K562 (cell line): ENCODE measurements around the gene COX5A. TPM values are rescaled to one million over a fixed set of nuclear protein-coding genes. Genes with fewer than 3 reads are reported as not detected.
"Not testable (repeated sequence)": the region's sequence is repeated elsewhere in the genome, so short reads cannot be mapped to it uniquely, and the experiment has no call there.

Source experiments
- ATAC-seq: fragments of 200-7000 bp; cut with Tn5 transposase; 3 replicates; pipeline ENCODE4 v1.9.1; 2020; ENCODE audit warnings: moderate library complexity
- BruUV-seq: library from RNA; stranded (reverse); fragments of 400-500 nt; replicated peaks from 2 replicates; lab custom pipeline; 2021; lab: Mats Ljungman, UMichigan
- CTCF ChIA-PET: fragments of 300-600 bp; formaldehyde crosslinking; extraction: SDS; loops from one replicate; lab custom pipeline; 2021; ENCODE audit warnings: low intra/inter-chr PET ratio; lab: Yijun Ruan, JAX
- POLR2A ChIA-PET: fragments of 300-600, 350-650 bp; sonication (Branson Sonifier 250); formaldehyde crosslinking; extraction: SDS; loops from one replicate; lab custom pipeline; 2021; ENCODE audit warnings: antibody characterized with exemption, inconsistent platforms; lab: Yijun Ruan, JAX
- DNase-seq, 4 experiments: peaks; one replicate each; pipeline versions ENCODE4 v3.0.0 to v3.0.0-alpha.2; 2011 to 2018; ENCODE audit warnings: low spot score in 3 of 4, mixed read lengths in 3 of 4; ENCODE audit errors: extremely low read depth in 1 of 4
- FAIRE-seq: peaks from 2 replicates; lab custom pipeline; 2011; peaks lifted over from hg19 to GRCh38; lab: Jason Lieb, UNC
- H2AFZ ChIP-seq: 2 replicates; pipeline ENCODE4 v1.6.0; 2011; ENCODE audit warnings: low read depth, low read length, control low read depth, inconsistent platforms
- H3K27ac ChIP-seq: fragments of 200-600 bp; 3 replicates; pipeline ENCODE4 v1.8.0; 2011; ENCODE audit warnings: low read depth, mild to moderate bottlenecking, control low read depth, inconsistent platforms, low read length, moderate library complexity, mixed read lengths; ENCODE audit errors: extremely low read depth
- H3K27me3 ChIP-seq, 2 experiments: fragments of 300-600 bp in 1 of 2; 2 replicates in 1 of 2; 3 replicates in 1 of 2; pipeline versions ENCODE4 v1.6.0 to v1.8.0; 2011; ENCODE audit warnings: inconsistent platforms in 2 of 2, low read length in 2 of 2, mild to moderate bottlenecking in 1 of 2, mixed read lengths in 1 of 2, moderate library complexity in 1 of 2; ENCODE audit not compliant: control insufficient read depth in 2 of 2, insufficient read depth in 2 of 2
- H3K36me3 ChIP-seq: fragments of 300-600 bp; 3 replicates; pipeline ENCODE4 v1.8.0; 2011; ENCODE audit warnings: mild to moderate bottlenecking, low read length, inconsistent platforms; ENCODE audit not compliant: control insufficient read depth, insufficient read depth
- H3K4me1 ChIP-seq, 2 experiments: fragments of 200-600 bp in 1 of 2; replicated peaks in 1 of 2; 2 replicates in 1 of 2; 3 replicates in 1 of 2; pipeline versions ENCODE4 v1.5.1 to v1.8.0; 2011; ENCODE audit warnings: inconsistent platforms in 2 of 2, low read length in 2 of 2, mild to moderate bottlenecking in 1 of 2, mixed read lengths in 1 of 2, moderate library complexity in 1 of 2; ENCODE audit not compliant: control insufficient read depth in 2 of 2, insufficient read depth in 2 of 2
- H3K4me2 ChIP-seq: 2 replicates; pipeline ENCODE4 v1.6.1; 2011; ENCODE audit warnings: low read length, control low read depth, inconsistent platforms, mixed read lengths; ENCODE audit not compliant: insufficient read depth
- H3K4me3 ChIP-seq: fragments of 200-600 bp; sonication (generic), shearing (Covaris generic); 2 replicates; pipeline ENCODE4 v1.5.1; 2016; ENCODE audit warnings: control low read depth, inconsistent platforms
- H3K79me2 ChIP-seq: fragments of 200-600 bp; 3 replicates; pipeline ENCODE4 v1.8.0; 2011; ENCODE audit warnings: low read length, inconsistent platforms; ENCODE audit not compliant: control insufficient read depth, insufficient read depth
- H3K9ac ChIP-seq, 2 experiments: 2 replicates each; pipeline versions ENCODE4 v1.6.0 to v1.6.1; 2011; ENCODE audit warnings: low read depth in 2 of 2, low read length in 2 of 2, control low read depth in 1 of 2, inconsistent platforms in 1 of 2, mild to moderate bottlenecking in 1 of 2, mixed read lengths in 1 of 2; ENCODE audit not compliant: insufficient read depth in 1 of 2
- H3K9me1 ChIP-seq: one replicate; pipeline ENCODE4 v1.6.0; 2011; ENCODE audit warnings: inconsistent platforms, mild to moderate bottlenecking, low read length, moderate library complexity; ENCODE audit not compliant: control insufficient read depth, insufficient read depth
- H3K9me3 ChIP-seq: replicated peaks from 2 replicates; pipeline ENCODE4 v1.5.1; 2011; ENCODE audit warnings: low read depth, low read length, inconsistent platforms; ENCODE audit not compliant: control insufficient read depth, insufficient read depth
- H4K20me1 ChIP-seq: replicated peaks from 2 replicates; pipeline ENCODE4 v1.6.1; 2011; ENCODE audit warnings: low read length, inconsistent platforms, mixed read lengths; ENCODE audit not compliant: control insufficient read depth, insufficient read depth
- DPF2 ChIP-seq: fragments of 450-650 bp; IDR thresholded peaks from 2 replicates; pipeline ENCODE4 v1.6.1; 2016
- SMARCA4 ChIP-seq: fragments of 450-650 bp; IDR thresholded peaks from 2 replicates; pipeline ENCODE4 v1.6.1; 2016
- SMARCE1 ChIP-seq: fragments of 450-650 bp; IDR thresholded peaks from 2 replicates; pipeline ENCODE4 v1.7.1; 2016; ENCODE audit warnings: mild to moderate bottlenecking
- SOX6 ChIP-seq: fragments of 450-650 bp; IDR thresholded peaks from 2 replicates; pipeline ENCODE4 v1.6.1; 2014; ENCODE audit warnings: mild to moderate bottlenecking
- WGBS: fragments of 100-300 bp; shearing (Covaris generic); methylation state at CpG from one replicate; pipeline ENCODE4 v1.1.6; 2016; ENCODE audit warnings: low coverage, mixed read lengths; ENCODE audit not compliant: insufficient coverage; ENCODE audit errors: missing lambda C conversion rate; 5-methylcytosine and 5-hydroxymethylcytosine counted together
- in situ Hi-C: fragments of 300-500 bp; cut with MboI; formaldehyde crosslinking; loops from 4 replicates; pipeline ENCODE4 v1.15.0; 2018; ENCODE audit warnings: inconsistent platforms, mixed read lengths
- intact Hi-C: fragments of 100-400 bp; cut with micrococcal nuclease; formaldehyde crosslinking; loops from 2 replicates; pipeline ENCODE4 v1.14.2; 2022
- polyA plus RNA-seq, 8 experiments: library from polyadenylated mRNA; depleted of rRNA in 4 of 8; stranded (reverse) in 5 of 8; unstranded in 3 of 8; fragments of >200 nt; fragmentation: Nextera tagmentation in 2 of 8; fragmentation: Illumina TruSeq in 1 of 8; extraction: Ambion mirVana in 2 of 8; extraction: Trizol in 1 of 8; gene quantifications; 2 replicates each; pipeline versions ENCODE4 v1.2.1 to v1.2.3, GENCODE V29; 2011 to 2014; ENCODE audit warnings: inconsistent platforms in 1 of 8, missing spikeins in 1 of 8
- total RNA-seq, 7 experiments: library from RNA; depleted of rRNA in 6 of 7; stranded (reverse); fragments of >200 nt in 6 of 7; fragmentation: Illumina TruSeq in 2 of 7; extraction: Trizol in 2 of 7; gene quantifications; 2 replicates each; pipeline versions ENCODE4 v1.2.1 to v1.2.3, GENCODE V29; 2011 to 2021; ENCODE audit warnings: low replicate concordance in 1 of 7
- TF ChIP-seq, protein P1 (sequence below), 2 experiments: fragments of 450-650 bp; conservative IDR thresholded peaks; 2 replicates each; pipeline ENCODE4 v1.6.1; 2017; ENCODE audit warnings: mild to moderate bottlenecking in 2 of 2, moderate library complexity in 2 of 2
- TF ChIP-seq, protein P2 (sequence below): fragments of 450-650 bp; formaldehyde crosslinking; IDR thresholded peaks from 2 replicates; pipeline ENCODE4 v1.4.0; 2022; ENCODE audit warnings: missing genetic modification characterization

COX5A gene
- total and polyA plus RNA-seq, 9 of the 15 experiments (the other 6 are each of a cell fraction or from before 2014, with no cell fraction given): 86.8 to 553 (median 371) TPM

DNA sequence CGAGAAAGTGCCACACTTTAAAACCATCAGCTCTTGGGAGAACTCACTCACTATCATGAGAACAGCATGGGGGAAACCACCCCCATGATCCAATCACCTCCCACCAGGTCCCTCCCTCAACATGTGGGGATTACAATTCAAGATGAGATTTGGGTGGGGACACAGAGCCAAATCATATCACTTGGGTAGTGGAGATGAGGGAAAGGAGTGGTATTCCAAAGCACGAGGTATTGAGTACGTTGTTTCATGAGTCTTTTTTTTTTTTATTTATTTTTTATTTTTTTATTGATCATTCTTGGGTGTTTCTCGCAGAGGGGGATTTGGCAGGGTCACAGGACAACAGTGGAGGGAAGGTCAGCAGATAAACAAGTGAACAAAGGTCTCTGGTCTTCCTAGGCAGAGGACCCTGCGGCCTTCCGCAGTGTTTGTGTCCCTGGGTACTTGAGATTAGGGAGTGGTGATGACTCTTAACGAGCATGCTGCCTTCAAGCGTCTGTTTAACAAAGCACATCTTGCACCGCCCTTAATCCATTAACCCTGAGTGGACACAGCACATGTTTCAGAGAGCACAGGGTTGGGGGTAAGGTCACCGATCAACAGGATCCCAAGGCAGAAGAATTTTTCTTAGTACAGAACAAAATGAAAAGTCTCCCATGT, 50.2 kb downstream of the COX5A start:
- in situ Hi-C loops, H4K20me1 ChIP-seq, H3K9me3 ChIP-seq, BruUV-seq, intact Hi-C loops, DNase-seq, H3K4me3 ChIP-seq, H3K4me2 ChIP-seq, H3K27me3 ChIP-seq, H3K9me1 ChIP-seq, FAIRE-seq, H3K9ac ChIP-seq: not testable (repeated sequence)
- Histone ChIP-seq H3K4me1 (peaks cover 23 to 33% of the 10 kb centered on the region in 2 experiments; a peak in 4 of 5 replicates), H3K79me2 (peaks cover 24% of the 10 kb centered on the region), H3K27ac (peak overlapping the region; percentile 60; the same call in 1 of the 3 replicates), H2AFZ (peak overlapping the region; percentile 37), H3K36me3 (peaks cover 18% of the 10 kb centered on the region; the same call in 2 of the 3 replicates)
- ChIA-PET POLR2A (interaction anchor here (0.6 to 1.2 kb wide), 2 partner anchors 14 to 1448 kb away, joined by 3 read pairs; no protein-coding TSS in a partner anchor), CTCF (interaction anchor here (0.7 kb wide), 1 partner anchor 11 kb away, joined by 3 read pairs; no protein-coding TSS in a partner anchor)
- ATAC-seq: 0 out of 3 replicates have a peak, but pooled peaks have one; percentile 5
- WGBS: 17% methylated on average over 5 of the region's 10 CpGs
- TF ChIP-seq, protein P1, sequence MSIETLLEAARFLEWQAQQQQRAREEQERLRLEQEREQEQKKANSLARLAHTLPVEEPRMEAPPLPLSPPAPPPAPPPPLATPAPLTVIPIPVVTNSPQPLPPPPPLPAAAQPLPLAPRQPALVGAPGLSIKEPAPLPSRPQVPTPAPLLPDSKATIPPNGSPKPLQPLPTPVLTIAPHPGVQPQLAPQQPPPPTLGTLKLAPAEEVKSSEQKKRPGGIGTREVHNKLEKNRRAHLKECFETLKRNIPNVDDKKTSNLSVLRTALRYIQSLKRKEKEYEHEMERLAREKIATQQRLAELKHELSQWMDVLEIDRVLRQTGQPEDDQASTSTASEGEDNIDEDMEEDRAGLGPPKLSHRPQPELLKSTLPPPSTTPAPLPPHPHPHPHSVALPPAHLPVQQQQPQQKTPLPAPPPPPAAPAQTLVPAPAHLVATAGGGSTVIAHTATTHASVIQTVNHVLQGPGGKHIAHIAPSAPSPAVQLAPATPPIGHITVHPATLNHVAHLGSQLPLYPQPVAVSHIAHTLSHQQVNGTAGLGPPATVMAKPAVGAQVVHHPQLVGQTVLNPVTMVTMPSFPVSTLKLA (conservative IDR thresholded peaks at IDR 0.05): peak; percentile 64 to 75
- TF ChIP-seq DPF2 (peak; percentile 79), SOX6 (peak; percentile 33; the same call in 1 of the 2 replicates), SMARCE1 (peak; percentile 57; the same call in 1 of the 2 replicates), SMARCA4 (peak; percentile 25; the same call in 1 of the 2 replicates)
- TF ChIP-seq, protein P2, sequence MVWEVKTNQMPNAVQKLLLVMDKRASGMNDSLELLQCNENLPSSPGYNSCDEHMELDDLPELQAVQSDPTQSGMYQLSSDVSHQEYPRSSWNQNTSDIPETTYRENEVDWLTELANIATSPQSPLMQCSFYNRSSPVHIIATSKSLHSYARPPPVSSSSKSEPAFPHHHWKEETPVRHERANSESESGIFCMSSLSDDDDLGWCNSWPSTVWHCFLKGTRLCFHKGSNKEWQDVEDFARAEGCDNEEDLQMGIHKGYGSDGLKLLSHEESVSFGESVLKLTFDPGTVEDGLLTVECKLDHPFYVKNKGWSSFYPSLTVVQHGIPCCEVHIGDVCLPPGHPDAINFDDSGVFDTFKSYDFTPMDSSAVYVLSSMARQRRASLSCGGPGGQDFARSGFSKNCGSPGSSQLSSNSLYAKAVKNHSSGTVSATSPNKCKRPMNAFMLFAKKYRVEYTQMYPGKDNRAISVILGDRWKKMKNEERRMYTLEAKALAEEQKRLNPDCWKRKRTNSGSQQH (CRISPR knock-in tag): 0 out of 2 replicates have a peak, but pooled peaks have one; percentile 37
